OCI-LY7 (cell line): ENCODE results near the gene PDZRN3. TPM values are rescaled to one million over a fixed set of nuclear protein-coding genes. Genes with fewer than 3 reads are reported as not detected.

Experiments
- BruUV-seq: library from RNA; stranded (reverse); fragments of 400-500 nt; replicated peaks from 2 replicates; lab custom pipeline; 2021; lab: Mats Ljungman, UMichigan
- CTCF ChIA-PET: fragments of 300-600 bp; sonication (Branson Sonifier 250); formaldehyde crosslinking; loops from one replicate; lab custom pipeline; 2022; ENCODE audit warnings: antibody characterized with exemption; ENCODE audit not compliant: unreplicated experiment; lab: Charles Lee
- POLR2A ChIA-PET: fragments of 300-600 bp; sonication (Branson Sonifier 250); formaldehyde crosslinking; loops from one replicate; lab custom pipeline; 2022; ENCODE audit warnings: antibody characterized with exemption; lab: Charles Lee
- DNase-seq: peaks from one replicate; pipeline ENCODE4 v3.0.0-alpha.2; 2015; ENCODE audit warnings: low spot score
- H2AFZ ChIP-seq: fragments of 200-600 bp; sonication (generic), shearing (Covaris generic); 2 replicates; pipeline ENCODE4 v1.6.1; 2014; ENCODE audit warnings: mild to moderate bottlenecking, antibody characterized with exemption, low read length, moderate library complexity
- H3K27ac ChIP-seq: fragments of 200-600 bp; sonication (generic); 2 replicates; pipeline ENCODE4 v1.5.1; 2014; ENCODE audit warnings: mixed run types, low read depth, mild to moderate bottlenecking, moderate library complexity, low read length, inconsistent platforms; ENCODE audit not compliant: poor library complexity, severe bottlenecking
- H3K36me3 ChIP-seq: fragments of 200-600 bp; sonication (generic); 2 replicates; pipeline ENCODE4 v1.6.1; 2014; ENCODE audit warnings: mild to moderate bottlenecking, antibody characterized with exemption, low read length, moderate library complexity, mixed read lengths; ENCODE audit not compliant: insufficient read depth
- H3K4me1 ChIP-seq: fragments of 200-600 bp; sonication (generic); 2 replicates; pipeline ENCODE4 v1.5.1; 2014; ENCODE audit warnings: mild to moderate bottlenecking, low read length; ENCODE audit not compliant: insufficient read depth, poor library complexity, severe bottlenecking
- H3K4me2 ChIP-seq: fragments of 200-600 bp; sonication (generic); 2 replicates; pipeline ENCODE4 v1.6.1; 2014; ENCODE audit warnings: mild to moderate bottlenecking, low read length
- H3K4me3 ChIP-seq: fragments of 200-600 bp; sonication (generic); 2 replicates; pipeline ENCODE4 v1.5.1; 2014; ENCODE audit warnings: mild to moderate bottlenecking, low read depth, low read length; ENCODE audit not compliant: poor library complexity, severe bottlenecking
- H3K79me2 ChIP-seq: fragments of 200-600 bp; sonication (generic); 2 replicates; pipeline ENCODE4 v1.6.1; 2016; ENCODE audit warnings: low read depth, mild to moderate bottlenecking, low read length, moderate library complexity, mixed read lengths; ENCODE audit not compliant: insufficient read depth
- H3K9me2 ChIP-seq: fragments of 200-600 bp; sonication (generic); 2 replicates; pipeline ENCODE4 v1.6.1; 2016; ENCODE audit warnings: mild to moderate bottlenecking, low read length, mixed read lengths; ENCODE audit not compliant: insufficient read depth
- H3K9me3 ChIP-seq: fragments of 200-600 bp; sonication (generic); 2 replicates; pipeline ENCODE4 v1.6.1; 2014; ENCODE audit warnings: mild to moderate bottlenecking, mixed run types, low read length, mixed read lengths
- H4K20me1 ChIP-seq: fragments of 200-600 bp; sonication (generic); 2 replicates; pipeline ENCODE4 v1.6.1; 2014; ENCODE audit warnings: mild to moderate bottlenecking, antibody characterized with exemption, low read length, moderate library complexity, mixed read lengths; ENCODE audit not compliant: insufficient read depth
- EZH2phosphoT487 ChIP-seq: fragments of 200-600 bp; sonication (generic); IDR thresholded peaks from 2 replicates; pipeline ENCODE4 v1.6.1; 2018; ENCODE audit warnings: low read depth, borderline replicate concordance, mild to moderate bottlenecking, mixed run types, antibody characterized with exemption, low read length, moderate library complexity, mixed read lengths
- intact Hi-C: fragments of 100-400 bp; cut with micrococcal nuclease; formaldehyde crosslinking; loops from one replicate; pipeline ENCODE4 v1.10.0; 2022; ENCODE audit not compliant: unreplicated experiment
- total RNA-seq, 2 experiments: library from RNA; depleted of rRNA in 1 of 2; stranded (reverse); fragments of >200 nt in 1 of 2; shearing (Covaris generic) in 1 of 2; gene quantifications; 2 replicates each; pipeline ENCODE4 v1.2.3, GENCODE V29; 2014 to 2022
- TF ChIP-seq, protein P1 (sequence below): fragments of 200-600 bp; sonication (generic); conservative IDR thresholded peaks from 2 replicates; pipeline ENCODE4 v1.5.1; 2014; ENCODE audit warnings: mild to moderate bottlenecking, antibody characterized with exemption, low read length, moderate library complexity, mixed read lengths

The PDZRN3 gene
- total RNA-seq, 2 experiments from 2014 or later = 0.95 TPM; not detected in 1

- intact Hi-C loops = no loop called here
- no peak for DNase-seq
These were observed 226.7 kb downstream of the PDZRN3 start for GRCh38 chr3:73398084-73398483.

DNA sequence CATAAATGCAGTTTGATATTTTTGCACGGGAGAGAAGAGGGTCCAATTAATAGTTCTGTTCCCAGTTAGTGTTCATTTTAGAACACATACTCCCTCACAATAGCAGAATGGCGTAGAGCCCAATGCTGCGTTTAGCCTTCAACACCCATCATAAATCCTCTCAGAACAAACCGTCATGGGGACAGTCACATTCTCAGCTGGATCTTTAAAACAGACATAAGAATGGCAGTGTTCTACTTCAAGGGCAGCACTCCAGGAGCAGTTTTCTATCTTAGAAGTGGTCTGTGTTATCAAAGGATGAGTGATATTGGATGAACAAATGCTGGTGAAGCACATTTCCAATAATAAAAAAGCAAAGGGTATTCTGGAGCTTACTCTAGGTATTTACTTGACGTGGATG is 230.5 kb downstream of the PDZRN3 start:
- POLR2A ChIA-PET = interaction anchor here (0.6 to 1.2 kb wide), 3 partner anchors 18 to 55 kb away, joined by 3 to 4 read pairs (median 3); no protein-coding TSS in a partner anchor
- Histone ChIP-seq H3K36me3 (no peaks in the 10 kb centered on the region), H3K4me1 (no peaks in the 10 kb centered on the region), H3K79me2 (no peaks in the 10 kb centered on the region), H3K27ac (no peak overlapping the region), H3K9me3 (no peaks in the 10 kb centered on the region), H2AFZ (no peak overlapping the region), H3K9me2 (no peaks in the 10 kb centered on the region), H4K20me1 (no peaks in the 10 kb centered on the region), H3K4me3 (no peak overlapping the region), H3K4me2 (no peak overlapping the region)
- intact Hi-C loops = no loop called here
- BruUV-seq = no TSS peak
- DNase-seq = no peak
- CTCF ChIA-PET = no interaction called here
- TF ChIP-seq, protein P1, sequence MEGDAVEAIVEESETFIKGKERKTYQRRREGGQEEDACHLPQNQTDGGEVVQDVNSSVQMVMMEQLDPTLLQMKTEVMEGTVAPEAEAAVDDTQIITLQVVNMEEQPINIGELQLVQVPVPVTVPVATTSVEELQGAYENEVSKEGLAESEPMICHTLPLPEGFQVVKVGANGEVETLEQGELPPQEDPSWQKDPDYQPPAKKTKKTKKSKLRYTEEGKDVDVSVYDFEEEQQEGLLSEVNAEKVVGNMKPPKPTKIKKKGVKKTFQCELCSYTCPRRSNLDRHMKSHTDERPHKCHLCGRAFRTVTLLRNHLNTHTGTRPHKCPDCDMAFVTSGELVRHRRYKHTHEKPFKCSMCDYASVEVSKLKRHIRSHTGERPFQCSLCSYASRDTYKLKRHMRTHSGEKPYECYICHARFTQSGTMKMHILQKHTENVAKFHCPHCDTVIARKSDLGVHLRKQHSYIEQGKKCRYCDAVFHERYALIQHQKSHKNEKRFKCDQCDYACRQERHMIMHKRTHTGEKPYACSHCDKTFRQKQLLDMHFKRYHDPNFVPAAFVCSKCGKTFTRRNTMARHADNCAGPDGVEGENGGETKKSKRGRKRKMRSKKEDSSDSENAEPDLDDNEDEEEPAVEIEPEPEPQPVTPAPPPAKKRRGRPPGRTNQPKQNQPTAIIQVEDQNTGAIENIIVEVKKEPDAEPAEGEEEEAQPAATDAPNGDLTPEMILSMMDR = no peak
- no peak for TF ChIP-seq EZH2phosphoT487

More at GRCh38 chr3:73398084-73398483, 226.7 kb downstream of the PDZRN3 start:
- Histone ChIP-seq H3K4me3 (no peak overlapping the region), H3K4me1 (no peaks in the 10 kb centered on the region), H3K9me2 (no peaks in the 10 kb centered on the region), H3K79me2 (no peaks in the 10 kb centered on the region), H3K4me2 (no peak overlapping the region), H3K9me3 (no peaks in the 10 kb centered on the region), H2AFZ (no peak overlapping the region), H3K27ac (no peak overlapping the region), H3K36me3 (no peaks in the 10 kb centered on the region), H4K20me1 (no peaks in the 10 kb centered on the region)
- TF ChIP-seq EZH2phosphoT487 = no peak
- TF ChIP-seq, protein P1 = no peak
- ChIA-PET CTCF (no interaction called here), POLR2A (no interaction called here)
- no TSS peak for BruUV-seq

DNA sequence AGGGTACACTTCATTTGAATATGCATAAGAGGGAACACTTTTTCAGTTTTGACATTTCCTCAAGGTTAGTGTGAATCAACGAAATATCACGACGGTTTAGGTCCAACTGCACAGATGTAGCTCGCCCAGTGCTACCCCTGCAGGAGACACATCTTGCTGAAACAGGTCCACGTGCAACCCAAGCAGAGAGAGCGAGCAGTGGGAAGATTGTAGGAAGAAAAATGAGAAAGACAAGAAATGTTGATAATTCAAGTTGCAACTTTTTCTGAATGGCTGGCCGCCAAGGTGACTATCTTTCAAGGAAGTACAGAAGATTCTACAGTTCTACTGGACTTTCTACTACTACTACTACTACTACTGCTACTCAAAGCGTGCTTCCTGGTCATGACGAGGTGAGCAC is 231.7 kb downstream of the PDZRN3 start:
- no TSS peak for BruUV-seq
- no peaks in the 10 kb centered on the region for H4K20me1 ChIP-seq
- POLR2A ChIA-PET = interaction anchor here (1.1 kb wide), 1 partner anchor 36 kb away, joined by 3 read pairs; no protein-coding TSS in a partner anchor
- TF ChIP-seq EZH2phosphoT487 = no peak
- TF ChIP-seq, protein P1 = no peak
- no peaks in the 10 kb centered on the region for H3K9me2 ChIP-seq
- H3K27ac ChIP-seq = no peak overlapping the region
- no peak overlapping the region for H3K4me2 ChIP-seq
- no peaks in the 10 kb centered on the region for H3K9me3 ChIP-seq
- CTCF ChIA-PET = no interaction called here
- DNase-seq = no peak
- no peaks in the 10 kb centered on the region for H3K79me2 ChIP-seq
- no peaks in the 10 kb centered on the region for H3K4me1 ChIP-seq
- intact Hi-C loops = no loop called here
- no peak overlapping the region for H3K4me3 ChIP-seq
- H2AFZ ChIP-seq = no peak overlapping the region
- H3K36me3 ChIP-seq = no peaks in the 10 kb centered on the region
